OCI-LY7 (cell line): Measurements from ENCODE around the gene PPP4R2. TPM values are rescaled to one million over a fixed set of nuclear protein-coding genes. Genes with fewer than 3 reads are reported as not detected.

Experiments
- BruUV-seq: library from RNA; stranded (reverse); fragments of 400-500 nt; replicated peaks from 2 replicates; lab custom pipeline; 2021; lab: Mats Ljungman, UMichigan
- CTCF ChIA-PET: fragments of 300-600 bp; sonication (Branson Sonifier 250); formaldehyde crosslinking; loops from one replicate; lab custom pipeline; 2022; ENCODE audit warnings: antibody characterized with exemption; ENCODE audit not compliant: unreplicated experiment; lab: Charles Lee
- POLR2A ChIA-PET: fragments of 300-600 bp; sonication (Branson Sonifier 250); formaldehyde crosslinking; loops from one replicate; lab custom pipeline; 2022; ENCODE audit warnings: antibody characterized with exemption; lab: Charles Lee
- DNase-seq: peaks from one replicate; pipeline ENCODE4 v3.0.0-alpha.2; 2015; ENCODE audit warnings: low spot score
- H2AFZ ChIP-seq: fragments of 200-600 bp; sonication (generic), shearing (Covaris generic); 2 replicates; pipeline ENCODE4 v1.6.1; 2014; ENCODE audit warnings: mild to moderate bottlenecking, antibody characterized with exemption, low read length, moderate library complexity
- H3K27ac ChIP-seq: fragments of 200-600 bp; sonication (generic); 2 replicates; pipeline ENCODE4 v1.5.1; 2014; ENCODE audit warnings: mixed run types, low read depth, mild to moderate bottlenecking, moderate library complexity, low read length, inconsistent platforms; ENCODE audit not compliant: poor library complexity, severe bottlenecking
- H3K36me3 ChIP-seq: fragments of 200-600 bp; sonication (generic); 2 replicates; pipeline ENCODE4 v1.6.1; 2014; ENCODE audit warnings: mild to moderate bottlenecking, antibody characterized with exemption, low read length, moderate library complexity, mixed read lengths; ENCODE audit not compliant: insufficient read depth
- H3K4me1 ChIP-seq: fragments of 200-600 bp; sonication (generic); 2 replicates; pipeline ENCODE4 v1.5.1; 2014; ENCODE audit warnings: mild to moderate bottlenecking, low read length; ENCODE audit not compliant: insufficient read depth, poor library complexity, severe bottlenecking
- H3K4me2 ChIP-seq: fragments of 200-600 bp; sonication (generic); 2 replicates; pipeline ENCODE4 v1.6.1; 2014; ENCODE audit warnings: mild to moderate bottlenecking, low read length
- H3K4me3 ChIP-seq: fragments of 200-600 bp; sonication (generic); 2 replicates; pipeline ENCODE4 v1.5.1; 2014; ENCODE audit warnings: mild to moderate bottlenecking, low read depth, low read length; ENCODE audit not compliant: poor library complexity, severe bottlenecking
- H3K79me2 ChIP-seq: fragments of 200-600 bp; sonication (generic); 2 replicates; pipeline ENCODE4 v1.6.1; 2016; ENCODE audit warnings: low read depth, mild to moderate bottlenecking, low read length, moderate library complexity, mixed read lengths; ENCODE audit not compliant: insufficient read depth
- H3K9me2 ChIP-seq: fragments of 200-600 bp; sonication (generic); 2 replicates; pipeline ENCODE4 v1.6.1; 2016; ENCODE audit warnings: mild to moderate bottlenecking, low read length, mixed read lengths; ENCODE audit not compliant: insufficient read depth
- H3K9me3 ChIP-seq: fragments of 200-600 bp; sonication (generic); 2 replicates; pipeline ENCODE4 v1.6.1; 2014; ENCODE audit warnings: mild to moderate bottlenecking, mixed run types, low read length, mixed read lengths
- H4K20me1 ChIP-seq: fragments of 200-600 bp; sonication (generic); 2 replicates; pipeline ENCODE4 v1.6.1; 2014; ENCODE audit warnings: mild to moderate bottlenecking, antibody characterized with exemption, low read length, moderate library complexity, mixed read lengths; ENCODE audit not compliant: insufficient read depth
- CTCF ChIP-seq: fragments of 200-600 bp; sonication (generic); conservative IDR thresholded peaks from 2 replicates; pipeline ENCODE4 v1.5.1; 2014; ENCODE audit warnings: mild to moderate bottlenecking, antibody characterized with exemption, low read length, moderate library complexity, mixed read lengths
- EZH2phosphoT487 ChIP-seq: fragments of 200-600 bp; sonication (generic); IDR thresholded peaks from 2 replicates; pipeline ENCODE4 v1.6.1; 2018; ENCODE audit warnings: low read depth, borderline replicate concordance, mild to moderate bottlenecking, mixed run types, antibody characterized with exemption, low read length, moderate library complexity, mixed read lengths
- intact Hi-C: fragments of 100-400 bp; cut with micrococcal nuclease; formaldehyde crosslinking; loops from one replicate; pipeline ENCODE4 v1.10.0; 2022; ENCODE audit not compliant: unreplicated experiment
- total RNA-seq, 2 experiments: library from RNA; depleted of rRNA in 1 of 2; stranded (reverse); fragments of >200 nt in 1 of 2; shearing (Covaris generic) in 1 of 2; gene quantifications; 2 replicates each; pipeline ENCODE4 v1.2.3, GENCODE V29; 2014 to 2022

The PPP4R2 gene
- total RNA-seq, 2 experiments from 2014 or later = 52.0 to 99.5 TPM

- no TSS peak for BruUV-seq
- Histone ChIP-seq H3K27ac (no peak overlapping the region), H4K20me1 (no peaks in the 10 kb centered on the region), H2AFZ (peak overlapping the region; percentile 75; the same call in 1 of the 2 replicates), H3K4me1 (no peaks in the 10 kb centered on the region), H3K9me3 (no peaks in the 10 kb centered on the region), H3K4me3 (no peak overlapping the region), H3K9me2 (no peaks in the 10 kb centered on the region), H3K36me3 (no peaks in the 10 kb centered on the region), H3K79me2 (no peaks in the 10 kb centered on the region), H3K4me2 (0 out of 2 replicates have a peak overlapping the region, but pooled peaks have one; percentile 23)
- ChIA-PET POLR2A (interaction anchor here (0.5 to 0.9 kb wide), 3 partner anchors 11 to 1147 kb away, joined by 4 read pairs; no protein-coding TSS in a partner anchor), CTCF (interaction anchor here (0.6 kb wide), 1 partner anchor 332 kb away, joined by 3 read pairs; no protein-coding TSS in a partner anchor)
- no peak for DNase-seq
- TF ChIP-seq CTCF = no peak
- no peak for TF ChIP-seq EZH2phosphoT487
- intact Hi-C loops = no loop called here
Measured at GRCh38 chr3:72974956-72975355, 21.7 kb upstream of the PPP4R2 start.

- no peaks in the 10 kb centered on the region for H3K4me1 ChIP-seq
- ChIA-PET CTCF (no interaction called here), POLR2A (interaction anchor here (0.7 kb wide), 1 partner anchor 19 kb away, joined by 3 read pairs; no protein-coding TSS in a partner anchor)
- H3K9me2 ChIP-seq = no peaks in the 10 kb centered on the region
- BruUV-seq = no TSS peak
- H3K79me2 ChIP-seq = no peaks in the 10 kb centered on the region
- no peak overlapping the region for H3K4me3 ChIP-seq
- TF ChIP-seq CTCF (no peak), EZH2phosphoT487 (no peak)
- H2AFZ ChIP-seq = no peak overlapping the region
- no peaks in the 10 kb centered on the region for H4K20me1 ChIP-seq
- H3K27ac ChIP-seq = no peak overlapping the region
- intact Hi-C loops = no loop called here
- H3K9me3 ChIP-seq = no peaks in the 10 kb centered on the region
- no peaks in the 10 kb centered on the region for H3K36me3 ChIP-seq
- no peak for DNase-seq
- no peak overlapping the region for H3K4me2 ChIP-seq
Measured at GRCh38 chr3:72976281-72976741, 20.3 kb upstream of the PPP4R2 start.

DNA sequence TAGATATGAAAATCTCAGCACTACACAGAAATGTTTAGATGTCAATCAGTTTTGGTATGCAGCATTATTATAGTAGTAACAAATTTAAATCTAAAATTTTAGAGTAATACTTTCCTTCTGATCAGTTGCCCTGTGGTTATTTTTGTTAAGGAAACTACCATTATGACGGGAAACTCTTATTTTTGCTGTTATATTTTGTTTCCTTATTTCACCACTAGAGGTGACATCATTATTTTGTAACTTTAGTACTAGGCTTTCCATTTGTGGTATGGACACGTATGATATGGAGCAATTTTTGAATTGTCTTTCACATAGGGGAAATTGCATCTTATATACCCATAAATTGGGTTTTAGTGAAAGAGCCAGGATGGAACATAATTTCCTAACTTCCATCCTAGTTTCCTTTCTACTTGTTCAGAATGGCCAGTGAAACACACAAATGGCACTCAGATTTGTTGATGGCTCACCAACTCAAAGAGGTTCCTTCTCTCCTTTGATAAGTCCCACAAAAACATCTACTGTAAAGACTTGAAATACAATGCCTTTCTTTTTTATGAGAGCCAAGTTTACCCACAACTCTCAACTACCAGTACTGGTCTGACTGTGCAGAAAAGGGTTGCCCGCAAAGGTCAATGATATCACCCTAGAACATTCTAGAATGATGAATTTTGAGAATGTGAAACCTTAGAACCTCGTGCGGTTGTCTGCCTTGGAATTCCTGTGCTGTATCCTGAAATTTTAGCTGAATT is 19.4 kb upstream of the PPP4R2 start:
- no peaks in the 10 kb centered on the region for H3K79me2 ChIP-seq
- no TSS peak for BruUV-seq
- ChIA-PET CTCF (no interaction called here), POLR2A (interaction anchor here (1.2 kb wide), 1 partner anchor 17 kb away, joined by 4 read pairs; no protein-coding TSS in a partner anchor)
- no peak overlapping the region for H2AFZ ChIP-seq
- no peak for DNase-seq
- no peaks in the 10 kb centered on the region for H3K9me3 ChIP-seq
- no peaks in the 10 kb centered on the region for H4K20me1 ChIP-seq
- no peaks in the 10 kb centered on the region for H3K36me3 ChIP-seq
- H3K4me1 ChIP-seq = no peaks in the 10 kb centered on the region
- no peak overlapping the region for H3K27ac ChIP-seq
- no peak overlapping the region for H3K4me3 ChIP-seq
- intact Hi-C loops = no loop called here
- no peaks in the 10 kb centered on the region for H3K9me2 ChIP-seq
- no peak overlapping the region for H3K4me2 ChIP-seq
- no peak for TF ChIP-seq EZH2phosphoT487
- TF ChIP-seq CTCF = peak; percentile 67
